HPDE6-E6E7 (cell line): ENCODE data around the gene PLA2G12B.

Experiments used
- DNase-seq: peaks from one replicate; pipeline ENCODE4 v3.0.0; 2011; ENCODE audit warnings: missing footprints; ENCODE audit errors: extremely low spot score

PLA2G12B gene

GRCh38 chr10:72890086-72890485 is 64.5 kb downstream of the PLA2G12B start:
- no peak for DNase-seq

GRCh38 chr10:72889391-72889831 is 65.2 kb downstream of the PLA2G12B start:
- DNase-seq = peak; percentile 65

- no peak for DNase-seq
These were observed 66.4 kb downstream of the PLA2G12B start for GRCh38 chr10:72888151-72888638.

DNA sequence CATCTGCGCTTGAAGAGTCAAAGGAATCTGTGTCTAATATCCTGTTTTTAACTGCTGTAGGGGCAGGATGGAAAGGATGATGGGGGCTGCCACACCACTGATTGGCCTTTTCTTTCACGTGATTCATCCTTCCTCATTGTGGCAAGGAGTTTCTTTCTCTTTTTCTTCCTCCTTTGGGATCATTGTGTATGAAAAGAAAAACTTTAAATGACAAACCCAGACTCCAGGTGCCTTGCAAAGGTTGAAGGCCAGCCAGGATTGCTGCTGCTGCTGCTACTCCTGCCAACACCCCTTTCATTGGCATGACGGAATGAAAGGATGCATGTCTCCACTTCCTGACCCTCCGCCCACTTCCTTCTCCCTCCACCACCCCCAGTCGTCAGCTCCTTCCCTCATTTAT is 67.6 kb downstream of the PLA2G12B start:
- no peak for DNase-seq

DNA sequence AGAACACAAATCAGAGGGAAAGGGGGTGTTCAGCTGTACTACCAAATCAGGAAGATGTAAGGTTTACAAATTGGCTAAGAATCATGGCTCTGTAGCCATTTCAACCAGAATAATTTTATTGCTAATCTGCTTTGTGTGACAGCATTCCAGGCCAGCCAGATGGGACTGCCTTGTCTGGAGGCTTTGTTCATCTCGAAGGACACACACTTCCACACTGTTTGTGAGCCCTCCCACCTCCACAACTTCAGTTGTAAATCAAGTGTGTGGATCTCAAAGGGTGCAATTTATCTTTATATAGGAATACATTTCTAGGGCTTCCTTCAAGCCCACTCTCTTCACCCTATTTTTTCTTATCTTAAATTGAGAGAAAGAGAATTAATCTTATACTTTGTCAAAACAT is 68.0 kb downstream of the PLA2G12B start:
- no peak for DNase-seq

DNA sequence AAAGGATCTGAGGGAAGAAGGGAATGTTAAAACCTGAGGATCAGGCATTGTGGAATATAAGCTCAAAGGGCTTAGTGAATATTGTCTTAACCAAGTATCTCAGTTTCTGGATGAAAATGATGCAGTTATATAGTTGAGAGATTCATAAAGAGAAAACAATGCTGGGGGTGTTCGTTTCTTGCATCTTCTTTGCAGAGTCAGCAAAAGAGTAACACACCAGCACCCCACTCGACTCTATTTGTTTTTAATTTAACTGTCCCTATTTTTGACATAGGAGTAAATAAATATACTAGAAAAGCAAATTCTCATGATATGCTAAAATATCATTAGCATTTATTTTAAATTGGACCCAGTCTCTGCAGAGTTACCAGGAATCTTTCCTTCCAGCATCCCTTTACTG is 68.7 kb downstream of the PLA2G12B start:
- DNase-seq = no peak
